CD4-positive, CD25-positive, alpha-beta regulatory T cell (primary cell): ENCODE results near the gene FEM1B. TPM values are rescaled to one million over a fixed set of nuclear protein-coding genes. Genes with fewer than 3 reads are reported as not detected.

Source experiments
- ATAC-seq, 2 donors: fragments of 150-1000 bp; cut with Tn5 transposase; one replicate each; pipeline ENCODE4 v1.10.0; 2021; ENCODE audit warnings: low read depth in 2 of 2, moderate number of reproducible peaks in 2 of 2, moderate library complexity in 1 of 2
- DNase-seq, 3 donors: peaks; one replicate each; pipeline versions ENCODE4 v3.0.0 to v3.0.0-alpha.2; 2012 to 2022; ENCODE audit warnings: mixed read lengths in 1 of 3
- H3K27ac ChIP-seq: one replicate; pipeline ENCODE4 v1.7.0; 2013; ENCODE audit warnings: mild to moderate bottlenecking, low read length; ENCODE audit not compliant: insufficient read depth, poor library complexity, severe bottlenecking
- H3K27me3 ChIP-seq: one replicate; pipeline ENCODE4 v1.7.0; 2013; ENCODE audit warnings: low read length; ENCODE audit not compliant: control insufficient read depth, insufficient read depth
- H3K36me3 ChIP-seq: one replicate; pipeline ENCODE4 v1.7.0; 2013; ENCODE audit warnings: mild to moderate bottlenecking, low read length, moderate library complexity; ENCODE audit not compliant: control insufficient read depth, insufficient read depth
- H3K4me1 ChIP-seq: 2 replicates; pipeline ENCODE4 v1.7.0; 2013; ENCODE audit warnings: mild to moderate bottlenecking, low read length; ENCODE audit not compliant: insufficient read depth, control insufficient read depth, poor library complexity, severe bottlenecking
- H3K4me3 ChIP-seq: one replicate; pipeline ENCODE4 v1.7.0; 2013; ENCODE audit warnings: low read depth, mild to moderate bottlenecking, low read length, moderate library complexity
- H3K9me3 ChIP-seq, 2 experiments: 1 replicate in 1 of 2; 2 replicates in 1 of 2; pipeline ENCODE4 v1.7.0; 2013; ENCODE audit warnings: low read length in 2 of 2, mild to moderate bottlenecking in 1 of 2, moderate library complexity in 1 of 2; ENCODE audit not compliant: control insufficient read depth in 2 of 2
- H3K27ac Mint-ChIP-seq, 3 donors: one replicate each; pipeline ENCODE4 v1.8.0; 2020 to 2022; ENCODE audit warnings: mild to moderate bottlenecking in 3 of 3, mixed read lengths in 3 of 3, moderate library complexity in 2 of 3
- H3K27me3 Mint-ChIP-seq: one replicate; pipeline ENCODE4 v1.8.0; 2022; ENCODE audit warnings: mild to moderate bottlenecking, mixed read lengths
- H3K36me3 Mint-ChIP-seq: one replicate; pipeline ENCODE4 v1.8.0; 2020; ENCODE audit warnings: mixed read lengths
- H3K4me1 Mint-ChIP-seq, 4 donors: one replicate each; pipeline ENCODE4 v1.8.0; 2020 to 2022; ENCODE audit warnings: mixed read lengths in 4 of 4, mild to moderate bottlenecking in 1 of 4
- H3K4me3 Mint-ChIP-seq, 4 donors: one replicate each; pipeline ENCODE4 v1.8.0; 2020 to 2022; ENCODE audit warnings: mild to moderate bottlenecking in 4 of 4, mixed read lengths in 4 of 4, moderate library complexity in 3 of 4
- H3K9me3 Mint-ChIP-seq, 7 donors: one replicate each; pipeline ENCODE4 v1.8.0; 2020 to 2022; ENCODE audit warnings: mixed read lengths in 7 of 7, mild to moderate bottlenecking in 3 of 7, moderate library complexity in 2 of 7
- polyA plus RNA-seq, 4 donors: library from polyadenylated mRNA; unstranded; fragments of 300-500 nt; fragmentation: Illumina TruSeq; gene quantifications; one replicate each; pipeline ENCODE4 v1.2.3, GENCODE V29; 2021
- total RNA-seq: library from RNA; stranded (reverse); gene quantifications from one replicate; pipeline ENCODE4 v1.2.3, GENCODE V29; 2022

The FEM1B gene
- total and polyA plus RNA-seq, 5 donors from 2014 or later, result 15.7 to 55.2 (median 16.9) TPM

DNA sequence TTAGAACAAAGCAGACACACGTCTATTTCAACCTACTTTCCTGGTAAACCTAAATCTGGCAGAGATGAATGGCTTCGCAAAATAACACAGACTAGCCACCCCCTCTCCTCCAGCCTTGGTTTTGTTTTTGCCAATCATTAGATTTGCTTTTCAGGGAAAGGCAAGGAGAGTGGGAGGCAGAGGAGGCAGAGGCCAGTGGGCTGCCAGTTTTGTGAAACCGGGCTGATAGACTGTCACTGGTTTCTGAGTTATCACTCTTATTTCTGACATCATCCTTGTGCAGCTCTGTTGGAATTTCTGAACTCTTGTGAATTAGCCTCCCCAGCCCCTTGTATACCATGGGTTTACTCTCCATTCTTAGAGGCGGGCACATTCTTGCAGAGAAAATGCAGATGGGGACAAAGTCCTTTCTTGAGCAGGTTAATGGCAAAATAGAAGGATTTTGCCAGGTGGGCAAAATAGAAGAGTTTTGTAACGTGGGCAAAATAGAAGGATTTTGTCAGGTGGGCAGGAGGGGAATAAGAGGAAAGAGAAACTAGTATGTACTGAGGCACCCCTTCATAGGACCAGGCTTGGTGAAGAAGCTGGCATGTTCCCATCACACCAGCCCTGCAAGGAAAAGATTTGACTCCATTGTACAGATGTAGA, 3.2 kb upstream of the FEM1B start:
- Histone ChIP-seq H3K36me3 (no peaks in the 10 kb centered on the region), H3K27ac (no peak overlapping the region), H3K9me3 (no peaks in the 10 kb centered on the region), H3K27me3 (peaks cover 2% of the 10 kb centered on the region), H3K4me1 (peaks cover 9% of the 10 kb centered on the region), H3K4me3 (no peak overlapping the region)
- H3K4me3 Mint-ChIP-seq, result peak overlapping the region in 1 of 4 donors; percentile 66
- no peak for ATAC-seq
- H3K9me3 Mint-ChIP-seq, result no peaks in the 10 kb centered on the region
- no peak for DNase-seq
- peaks cover 4% of the 10 kb centered on the region for H3K27me3 Mint-ChIP-seq
- H3K36me3 Mint-ChIP-seq, result no peaks in the 10 kb centered on the region
- H3K27ac Mint-ChIP-seq, result no peak overlapping the region
- H3K4me1 Mint-ChIP-seq, result peaks cover 0 to 24% (median 13%) of the 10 kb centered on the region in 4 donors

DNA sequence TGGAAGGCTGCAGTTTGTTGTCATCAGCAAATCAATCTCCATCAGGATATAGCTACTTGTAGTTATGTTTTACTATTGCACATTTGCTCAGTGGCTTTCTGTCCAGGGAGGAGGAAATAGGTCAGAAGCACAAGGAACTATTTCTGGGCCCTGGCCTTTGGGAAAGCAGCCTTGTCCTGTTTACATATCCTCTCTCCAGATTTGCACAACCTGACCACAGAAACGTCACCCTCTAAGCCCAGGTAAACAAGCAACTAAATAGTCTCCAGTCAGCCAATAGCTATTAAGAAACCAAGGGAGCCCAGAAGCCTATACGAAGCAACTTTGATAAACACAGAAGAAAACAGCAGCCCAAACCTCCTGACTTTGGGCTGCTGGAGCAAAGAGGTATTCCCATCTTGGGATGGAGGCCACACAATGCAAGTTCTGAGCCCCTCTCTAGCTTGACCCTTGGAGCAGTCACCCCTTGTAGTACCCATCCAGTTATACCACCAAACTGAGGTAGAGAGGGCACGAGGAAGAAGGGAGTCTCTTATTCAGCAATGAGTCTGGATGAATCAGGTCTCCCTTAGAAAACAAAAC, 2.3 kb upstream of the FEM1B start:
- H3K4me3 Mint-ChIP-seq, result peak overlapping the region in 3 of 4 donors; percentile 28 to 95 (median 41)
- H3K27ac Mint-ChIP-seq, result peak overlapping the region in 1 of 3 donors; percentile 74
- Histone ChIP-seq H3K27me3 (no peaks in the 10 kb centered on the region), H3K4me1 (peaks cover 19% of the 10 kb centered on the region), H3K27ac (no peak overlapping the region), H3K4me3 (no peak overlapping the region), H3K9me3 (no peaks in the 10 kb centered on the region), H3K36me3 (no peaks in the 10 kb centered on the region)
- H3K36me3 Mint-ChIP-seq, result peaks cover 6% of the 10 kb centered on the region
- peaks cover 7 to 34% (median 22%) of the 10 kb centered on the region in 4 donors for H3K4me1 Mint-ChIP-seq
- ATAC-seq (no peak), DNase-seq (no peak)
- no peaks in the 10 kb centered on the region for H3K27me3 Mint-ChIP-seq
- H3K9me3 Mint-ChIP-seq, result no peaks in the 10 kb centered on the region

DNA sequence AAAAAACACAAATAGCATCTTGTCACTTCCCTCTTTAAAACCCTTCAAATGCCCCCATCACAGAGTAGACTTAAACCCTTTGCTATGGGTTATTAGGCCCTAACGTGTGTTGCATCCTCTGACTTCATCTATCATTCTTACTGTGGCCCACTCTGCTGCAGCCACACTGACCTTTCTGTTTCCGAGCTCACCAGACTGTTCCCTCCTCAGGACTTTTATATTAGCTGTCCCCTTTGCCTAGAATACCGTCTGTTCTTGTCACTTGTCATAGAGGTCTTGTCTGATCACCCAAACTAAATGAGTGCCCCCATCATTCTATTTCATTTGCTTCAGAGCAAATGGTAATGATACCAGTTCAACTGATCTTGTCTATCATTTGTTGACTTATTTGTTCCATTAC, 877 bp upstream of the FEM1B start:
- peaks cover 7% of the 10 kb centered on the region for H3K36me3 Mint-ChIP-seq
- peak overlapping the region; percentile 95 to 98 (median 96) for H3K4me3 Mint-ChIP-seq
- peaks cover 18 to 48% (median 35%) of the 10 kb centered on the region in 4 donors for H3K4me1 Mint-ChIP-seq
- ATAC-seq (no peak), DNase-seq (no peak)
- Histone ChIP-seq H3K27ac (peak overlapping the region; percentile 93), H3K27me3 (no peaks in the 10 kb centered on the region), H3K9me3 (no peaks in the 10 kb centered on the region), H3K36me3 (no peaks in the 10 kb centered on the region), H3K4me3 (peak overlapping the region; percentile 88), H3K4me1 (peaks cover 33% of the 10 kb centered on the region)
- H3K27me3 Mint-ChIP-seq, result no peaks in the 10 kb centered on the region
- H3K9me3 Mint-ChIP-seq, result no peaks in the 10 kb centered on the region
- H3K27ac Mint-ChIP-seq, result peak overlapping the region; percentile 97 to 98 (median 98)

DNA sequence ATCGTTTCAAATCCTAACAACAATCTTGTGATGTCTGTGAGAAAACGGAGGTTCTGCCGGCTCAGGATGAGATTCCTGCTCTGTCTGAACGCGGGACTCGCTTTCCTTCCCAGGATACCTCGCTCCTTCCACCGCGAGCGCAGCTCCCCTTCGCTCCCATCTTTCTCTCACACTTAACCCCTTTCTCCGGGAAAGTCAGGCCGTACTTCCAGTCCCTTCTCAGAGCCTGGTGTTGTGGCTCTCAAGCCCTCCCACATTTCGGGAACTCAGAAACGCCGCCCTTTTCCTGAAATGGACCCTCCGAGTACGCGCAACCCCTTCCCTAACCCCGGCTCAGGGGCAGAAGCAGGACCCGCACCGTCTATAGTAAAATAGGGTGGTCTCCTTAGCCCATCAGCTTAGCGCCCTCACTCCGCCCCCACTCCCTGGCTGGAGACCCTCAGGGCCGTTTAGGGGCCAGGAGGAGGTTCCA, 378 bp upstream of the FEM1B start:
- peaks cover 23 to 53% (median 40%) of the 10 kb centered on the region in 4 donors for H3K4me1 Mint-ChIP-seq
- H3K4me3 Mint-ChIP-seq, result peak overlapping the region; percentile 95 to 98 (median 96)
- Histone ChIP-seq H3K36me3 (no peaks in the 10 kb centered on the region), H3K4me1 (peaks cover 38% of the 10 kb centered on the region), H3K4me3 (peak overlapping the region; percentile 88), H3K27ac (peak overlapping the region; percentile 93), H3K9me3 (no peaks in the 10 kb centered on the region), H3K27me3 (no peaks in the 10 kb centered on the region)
- H3K27ac Mint-ChIP-seq, result peak overlapping the region; percentile 97 to 98 (median 98)
- DNase-seq, result no peak
- H3K9me3 Mint-ChIP-seq, result no peaks in the 10 kb centered on the region
- ATAC-seq, result peak in 1 of 2 donors; percentile 0
- H3K36me3 Mint-ChIP-seq, result peaks cover 7% of the 10 kb centered on the region
- H3K27me3 Mint-ChIP-seq, result no peaks in the 10 kb centered on the region

DNA sequence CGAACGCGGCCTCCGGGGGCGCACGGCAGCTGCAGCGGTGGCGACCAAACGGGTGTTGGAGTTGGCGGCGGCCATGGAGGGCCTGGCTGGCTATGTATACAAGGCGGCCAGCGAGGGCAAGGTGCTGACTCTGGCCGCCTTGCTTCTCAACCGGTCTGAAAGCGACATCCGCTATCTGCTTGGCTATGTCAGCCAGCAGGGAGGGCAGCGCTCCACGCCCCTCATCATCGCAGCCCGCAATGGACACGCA, 725 bp downstream of the FEM1B start:
- peaks cover 41% of the 10 kb centered on the region for H3K4me1 ChIP-seq
- peak overlapping the region; percentile 91 for H3K4me3 ChIP-seq
- Mint-ChIP-seq H3K4me3 (peak overlapping the region; percentile 94 to 98 (median 96)), H3K9me3 (no peaks in the 10 kb centered on the region), H3K27me3 (no peaks in the 10 kb centered on the region), H3K27ac (peak overlapping the region; percentile 98), H3K4me1 (peaks cover 28 to 61% (median 45%) of the 10 kb centered on the region in 4 donors), H3K36me3 (peaks cover 7% of the 10 kb centered on the region)
- no peaks in the 10 kb centered on the region for H3K36me3 ChIP-seq
- no peaks in the 10 kb centered on the region for H3K27me3 ChIP-seq
- H3K9me3 ChIP-seq, result no peaks in the 10 kb centered on the region
- ATAC-seq (no peak), DNase-seq (peak in 2 of 3 donors; percentile 68 to 84)
- H3K27ac ChIP-seq, result peak overlapping the region; percentile 93

DNA sequence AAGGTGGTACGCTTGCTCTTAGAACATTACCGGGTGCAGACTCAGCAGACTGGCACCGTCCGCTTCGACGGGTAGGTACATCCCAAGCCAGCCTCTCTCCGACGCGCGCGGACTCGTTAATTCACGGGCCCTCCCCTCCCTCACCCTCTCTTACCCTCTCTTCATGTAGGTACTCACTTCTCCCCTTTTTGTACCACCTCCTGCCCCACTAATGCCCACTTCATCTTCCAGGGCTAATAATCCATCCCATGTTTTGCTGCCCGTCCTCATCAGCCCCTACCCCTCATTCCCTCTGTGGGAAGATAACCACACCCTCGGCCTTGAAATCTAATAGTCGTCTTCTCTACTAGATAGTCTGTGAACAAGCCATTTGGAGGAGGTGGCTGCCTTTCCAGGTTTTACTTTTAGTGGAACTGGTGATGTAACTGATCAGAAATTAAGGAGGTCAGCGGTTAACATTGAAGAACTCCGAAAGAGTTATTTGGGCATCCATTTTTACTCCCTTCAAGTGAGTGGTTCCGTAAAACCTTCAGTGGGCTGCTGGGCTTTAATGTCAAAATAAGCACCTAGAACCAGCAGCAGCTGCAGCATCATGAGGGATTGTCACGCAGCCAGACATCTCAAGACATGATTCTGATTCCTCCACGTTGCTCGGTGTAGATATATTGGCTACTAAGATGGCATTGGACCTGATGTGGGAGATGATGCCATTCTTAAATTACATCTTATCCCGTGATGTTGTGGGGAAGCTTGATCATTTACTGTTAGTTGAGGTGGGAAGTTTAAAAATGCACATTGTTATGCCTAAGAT, 1.3 kb downstream of the FEM1B start:
- Histone ChIP-seq H3K4me3 (peak overlapping the region; percentile 91), H3K9me3 (no peaks in the 10 kb centered on the region), H3K4me1 (peaks cover 44% of the 10 kb centered on the region), H3K36me3 (no peaks in the 10 kb centered on the region), H3K27ac (peak overlapping the region; percentile 93), H3K27me3 (no peaks in the 10 kb centered on the region)
- peaks cover 28 to 64% (median 46%) of the 10 kb centered on the region in 4 donors for H3K4me1 Mint-ChIP-seq
- peaks cover 7% of the 10 kb centered on the region for H3K36me3 Mint-ChIP-seq
- no peaks in the 10 kb centered on the region for H3K27me3 Mint-ChIP-seq
- peak overlapping the region; percentile 98 for H3K27ac Mint-ChIP-seq
- peak overlapping the region; percentile 94 to 98 (median 96) for H3K4me3 Mint-ChIP-seq
- DNase-seq (peak in 2 of 3 donors; percentile 12 to 16), ATAC-seq (peak in 1 of 2 donors; percentile 10)
- no peaks in the 10 kb centered on the region for H3K9me3 Mint-ChIP-seq

DNA sequence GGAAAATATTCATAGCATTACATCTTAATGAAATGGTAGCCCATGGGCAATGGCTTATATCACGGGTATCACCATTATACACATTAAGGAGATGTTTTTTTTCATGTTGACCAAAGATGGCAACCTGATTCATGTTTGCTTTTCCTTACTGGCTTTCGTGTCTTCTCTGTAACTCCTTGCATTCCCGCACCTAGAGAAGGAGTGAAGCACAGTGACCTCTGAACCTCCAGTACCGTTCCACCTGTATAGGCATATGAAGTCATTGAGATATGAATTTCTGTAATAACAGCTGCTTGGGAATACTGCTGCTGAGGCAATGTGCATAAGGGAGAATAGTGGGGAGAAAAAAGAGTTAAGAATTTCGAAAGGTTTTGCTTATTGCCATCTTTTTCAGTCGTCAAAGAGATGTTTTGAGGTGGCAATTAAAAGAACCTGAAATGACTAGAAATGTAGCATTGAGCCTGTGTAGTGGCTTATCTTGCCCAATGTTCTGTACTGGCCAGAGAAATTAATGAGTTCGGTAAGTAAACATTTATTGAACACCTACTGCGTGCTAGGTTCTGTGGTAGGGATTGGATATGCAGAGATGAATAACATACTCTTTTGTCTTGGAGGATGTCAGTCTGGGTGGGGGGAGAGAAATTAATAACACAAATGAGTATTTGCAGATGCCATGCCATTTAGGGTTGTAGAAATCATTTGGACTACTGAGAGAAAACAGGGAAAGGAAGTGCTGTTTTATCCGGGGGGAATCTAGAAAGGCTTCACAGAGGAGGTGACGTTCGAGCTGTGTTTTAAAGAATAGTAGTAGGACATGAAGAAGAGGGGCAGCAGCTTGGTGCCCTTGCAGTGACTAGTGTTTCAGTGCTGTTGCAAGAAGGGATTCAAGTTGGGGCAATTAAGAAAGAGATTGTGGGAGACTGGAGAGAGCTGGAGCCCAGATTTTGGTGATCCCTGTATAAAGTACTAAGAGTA, 2.5 kb downstream of the FEM1B start:
- peaks cover 33 to 72% (median 53%) of the 10 kb centered on the region in 4 donors for H3K4me1 Mint-ChIP-seq

More for the DNA sequence above, 2.5 kb downstream of the FEM1B start:
- peak overlapping the region; percentile 91 for H3K4me3 ChIP-seq
- H3K9me3 ChIP-seq, result no peaks in the 10 kb centered on the region
- no peak for DNase-seq
- ATAC-seq, result no peak
- H3K27ac ChIP-seq, result peak overlapping the region; percentile 93
- peaks cover 54% of the 10 kb centered on the region for H3K4me1 ChIP-seq
- peaks cover 9% of the 10 kb centered on the region for H3K36me3 ChIP-seq
- peaks cover 0 to 5% (median 0%) of the 10 kb centered on the region in 7 donors for H3K9me3 Mint-ChIP-seq
- peak overlapping the region; percentile 94 to 98 (median 96) for H3K4me3 Mint-ChIP-seq
- H3K27me3 Mint-ChIP-seq, result no peaks in the 10 kb centered on the region
- no peaks in the 10 kb centered on the region for H3K27me3 ChIP-seq
- H3K36me3 Mint-ChIP-seq, result peaks cover 15% of the 10 kb centered on the region
- peak overlapping the region; percentile 11 to 98 (median 98) for H3K27ac Mint-ChIP-seq
